H1 (cell line): ENCODE measurements around the gene GMPR. TPM values are rescaled to one million over a fixed set of nuclear protein-coding genes. Genes with fewer than 3 reads are reported as not detected.

Experiments used
- ATF2 ChIP-seq: IDR thresholded peaks from 2 replicates; pipeline ENCODE4 v1.6.1; 2012; ENCODE audit warnings: low read length, inconsistent platforms
- CREB1 ChIP-seq: IDR thresholded peaks from 2 replicates; pipeline ENCODE4 v1.6.1; 2012; ENCODE audit warnings: inconsistent platforms
- polyA plus RNA-seq, 7 experiments: library from polyadenylated mRNA; depleted of rRNA in 3 of 7; stranded (reverse) in 5 of 7; unstranded in 2 of 7; fragments of >200 nt in 5 of 7; fragments of 200-250 nt in 2 of 7; gene quantifications; 1 replicate in 5 of 7; 2 replicates in 1 of 7; 4 replicates in 1 of 7; pipeline versions ENCODE4 v1.2.1 to v1.2.3, GENCODE V29; 2011 to 2013; ENCODE audit warnings: missing spikeins in 2 of 7, mixed read lengths in 2 of 7
- total RNA-seq: library from RNA; stranded (reverse); fragmentation: NEBNext Ultra II Directional; extraction: Animal tissue kit (Norgen Biotek cat#: 25700); gene quantifications from 2 replicates; pipeline ENCODE4 v1.2.1, GENCODE V29; 2021

Gene GMPR
- total and polyA plus RNA-seq, 2 of the 8 experiments (the other 6 are each of a cell fraction or from before 2014, with no cell fraction given): 0.99 to 1.2 TPM

- TF ChIP-seq ATF2 (no peak), CREB1 (no peak)
Observed at GRCh38 chr6:16227605-16228004, 10.8 kb upstream of the GMPR start (continued).
